Sigmoid colon (tissue), 7 donors: ENCODE data around the gene MIEF1. TPM values are rescaled to one million over a fixed set of nuclear protein-coding genes. Genes with fewer than 3 reads are reported as not detected.
A peak's percentile ranks its signal among the peaks of the same experiment; 100 is the strongest.

Experiments
- DNase-seq: peaks from one replicate; pipeline ENCODE4 v3.0.0-alpha.2; 2019
- H3K27ac ChIP-seq, 4 donors: fragments of 200-600 bp; sonication (generic); one replicate each; pipeline ENCODE4 v1.5.1; 2016 to 2019; ENCODE audit warnings: mild to moderate bottlenecking in 1 of 4
- H3K27me3 ChIP-seq, 3 donors: fragments of 200-600 bp; sonication (generic); one replicate each; pipeline ENCODE4 v1.5.1; 2019; ENCODE audit warnings: mild to moderate bottlenecking in 1 of 3
- H3K36me3 ChIP-seq, 4 donors: fragments of 200-600 bp; sonication (generic); one replicate each; pipeline ENCODE4 v1.5.1; 2016 to 2019
- H3K4me1 ChIP-seq, 4 donors: fragments of 200-600 bp; sonication (generic); one replicate each; pipeline ENCODE4 v1.5.1; 2017 to 2019
- H3K4me3 ChIP-seq, 4 donors: fragments of 200-600 bp; sonication (generic); one replicate each; pipeline ENCODE4 v1.5.1; 2017 to 2019; ENCODE audit warnings: mild to moderate bottlenecking in 2 of 4, moderate library complexity in 1 of 4
- H3K9me3 ChIP-seq, 4 donors: fragments of 200-600 bp in 3 of 4; sonication (generic) in 3 of 4; one replicate each; pipeline versions ENCODE4 v1.5.1 to v1.6.1; 2013 to 2019
- EP300 ChIP-seq, 4 donors: sonication (generic); formaldehyde crosslinking; IDR thresholded peaks; one replicate each; pipeline ENCODE4 v1.6.1; 2017; ENCODE audit warnings: antibody characterized with exemption in 4 of 4
- POLR2A ChIP-seq, 2 donors: fragments of 450-650 bp; IDR thresholded peaks; one replicate each; pipeline ENCODE4 v1.6.1; 2016; ENCODE audit warnings: antibody characterized with exemption in 2 of 2, mild to moderate bottlenecking in 2 of 2, moderate library complexity in 2 of 2
- POLR2AphosphoS5 ChIP-seq, 4 donors: sonication (generic); formaldehyde crosslinking; IDR thresholded peaks; one replicate each; pipeline ENCODE4 v1.6.1; 2017; ENCODE audit warnings: antibody characterized with exemption in 4 of 4
- WGBS, 2 donors: extraction: QIAGEN DNeasy Blood & Tissue Kit; methylation state at CpG; one replicate each; pipeline ENCODE4 v1.1.7; 2013; 5-methylcytosine and 5-hydroxymethylcytosine counted together
- intact Hi-C: fragments of 100-400 bp; cut with DNase I; formaldehyde crosslinking; loops from one replicate; pipeline ENCODE4 v1.15.1; 2023
- polyA plus RNA-seq, 3 donors: library from polyadenylated mRNA; stranded (reverse); fragments of 200-250 nt; gene quantifications; one replicate each; pipeline ENCODE4 v1.2.3, GENCODE V29; 2013
- total RNA-seq, 4 donors: library from RNA; depleted of rRNA; stranded (reverse); fragments of >200 nt; gene quantifications; one replicate each; pipeline ENCODE4 v1.1.0, GENCODE V29; 2016
- TF ChIP-seq, protein P1 (sequence below), 4 experiments: fragments of 450-650 bp in 3 of 4; fragments of 200-600 bp in 1 of 4; IDR thresholded peaks; one replicate each; pipeline ENCODE4 v1.5.1; 2016 to 2019; ENCODE audit warnings: antibody characterized with exemption in 4 of 4, mild to moderate bottlenecking in 3 of 4, moderate library complexity in 2 of 4
- donor health status: healthy with polysubstance abuse.
- donor health status: Bipolar disorder and iron deficiency.
- donor health status: healthy.

MIEF1 gene
- total and polyA plus RNA-seq, 7 donors: 9.0 to 25.4 (median 14.2) TPM

DNA sequence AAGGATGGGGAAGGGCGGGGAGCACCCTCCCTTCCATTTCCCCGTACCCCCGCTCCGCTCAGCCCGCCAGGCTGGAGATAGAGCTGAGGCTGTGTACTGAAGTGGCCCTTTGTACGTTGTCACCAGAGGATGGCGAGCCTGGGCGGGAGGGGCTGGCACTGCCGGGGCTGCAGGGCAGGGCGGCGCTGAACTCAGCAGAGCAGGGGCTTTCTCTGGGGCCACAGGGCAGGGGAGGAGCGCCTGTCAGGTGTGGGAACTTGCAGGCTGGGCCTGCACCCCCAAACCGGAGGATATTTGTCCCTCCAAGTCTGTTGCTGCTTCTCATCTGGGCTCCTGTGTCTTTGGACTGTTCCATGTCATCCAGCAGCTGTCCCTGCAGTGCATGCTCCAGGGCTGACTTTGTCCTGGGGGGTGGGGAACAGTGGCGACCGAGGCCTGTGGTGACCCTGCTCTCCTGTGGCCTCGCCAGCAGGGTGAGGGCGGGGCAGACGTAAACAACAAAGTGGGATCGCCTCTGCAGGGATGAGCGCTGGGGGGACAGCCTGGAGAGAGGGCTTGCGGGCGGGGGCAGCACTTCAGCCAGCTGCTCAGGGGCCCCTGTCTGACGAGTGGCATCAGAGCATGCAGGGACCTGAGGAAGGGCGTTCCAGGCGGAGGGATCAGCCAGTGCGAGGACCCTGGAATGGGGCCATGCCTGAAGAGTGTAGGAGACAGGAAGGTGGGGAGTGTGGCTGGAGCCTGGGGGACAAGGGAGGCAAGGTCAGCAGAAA is 32.2 kb upstream of the MIEF1 start:
- Histone ChIP-seq H3K4me1 (no peaks in the 10 kb centered on the region), H3K27ac (peak overlapping the region; percentile 5 to 67 (median 28)), H3K9me3 (no peaks in the 10 kb centered on the region), H3K36me3 (no peaks in the 10 kb centered on the region), H3K4me3 (no peak overlapping the region), H3K27me3 (no peaks in the 10 kb centered on the region)
- no peak for DNase-seq
- TF ChIP-seq, protein P1, sequence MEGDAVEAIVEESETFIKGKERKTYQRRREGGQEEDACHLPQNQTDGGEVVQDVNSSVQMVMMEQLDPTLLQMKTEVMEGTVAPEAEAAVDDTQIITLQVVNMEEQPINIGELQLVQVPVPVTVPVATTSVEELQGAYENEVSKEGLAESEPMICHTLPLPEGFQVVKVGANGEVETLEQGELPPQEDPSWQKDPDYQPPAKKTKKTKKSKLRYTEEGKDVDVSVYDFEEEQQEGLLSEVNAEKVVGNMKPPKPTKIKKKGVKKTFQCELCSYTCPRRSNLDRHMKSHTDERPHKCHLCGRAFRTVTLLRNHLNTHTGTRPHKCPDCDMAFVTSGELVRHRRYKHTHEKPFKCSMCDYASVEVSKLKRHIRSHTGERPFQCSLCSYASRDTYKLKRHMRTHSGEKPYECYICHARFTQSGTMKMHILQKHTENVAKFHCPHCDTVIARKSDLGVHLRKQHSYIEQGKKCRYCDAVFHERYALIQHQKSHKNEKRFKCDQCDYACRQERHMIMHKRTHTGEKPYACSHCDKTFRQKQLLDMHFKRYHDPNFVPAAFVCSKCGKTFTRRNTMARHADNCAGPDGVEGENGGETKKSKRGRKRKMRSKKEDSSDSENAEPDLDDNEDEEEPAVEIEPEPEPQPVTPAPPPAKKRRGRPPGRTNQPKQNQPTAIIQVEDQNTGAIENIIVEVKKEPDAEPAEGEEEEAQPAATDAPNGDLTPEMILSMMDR (IDR thresholded peaks at IDR 0.05): no peak
- no peak for TF ChIP-seq POLR2A (IDR thresholded peaks at IDR 0.05)
- no peak for TF ChIP-seq EP300 (IDR thresholded peaks at IDR 0.05)
- TF ChIP-seq POLR2AphosphoS5 (IDR thresholded peaks at IDR 0.05): no peak
- intact Hi-C loops: no loop called here
- WGBS, 2 donors: 27 to 67% methylated on average over 26 of the region's 26 CpGs

DNA sequence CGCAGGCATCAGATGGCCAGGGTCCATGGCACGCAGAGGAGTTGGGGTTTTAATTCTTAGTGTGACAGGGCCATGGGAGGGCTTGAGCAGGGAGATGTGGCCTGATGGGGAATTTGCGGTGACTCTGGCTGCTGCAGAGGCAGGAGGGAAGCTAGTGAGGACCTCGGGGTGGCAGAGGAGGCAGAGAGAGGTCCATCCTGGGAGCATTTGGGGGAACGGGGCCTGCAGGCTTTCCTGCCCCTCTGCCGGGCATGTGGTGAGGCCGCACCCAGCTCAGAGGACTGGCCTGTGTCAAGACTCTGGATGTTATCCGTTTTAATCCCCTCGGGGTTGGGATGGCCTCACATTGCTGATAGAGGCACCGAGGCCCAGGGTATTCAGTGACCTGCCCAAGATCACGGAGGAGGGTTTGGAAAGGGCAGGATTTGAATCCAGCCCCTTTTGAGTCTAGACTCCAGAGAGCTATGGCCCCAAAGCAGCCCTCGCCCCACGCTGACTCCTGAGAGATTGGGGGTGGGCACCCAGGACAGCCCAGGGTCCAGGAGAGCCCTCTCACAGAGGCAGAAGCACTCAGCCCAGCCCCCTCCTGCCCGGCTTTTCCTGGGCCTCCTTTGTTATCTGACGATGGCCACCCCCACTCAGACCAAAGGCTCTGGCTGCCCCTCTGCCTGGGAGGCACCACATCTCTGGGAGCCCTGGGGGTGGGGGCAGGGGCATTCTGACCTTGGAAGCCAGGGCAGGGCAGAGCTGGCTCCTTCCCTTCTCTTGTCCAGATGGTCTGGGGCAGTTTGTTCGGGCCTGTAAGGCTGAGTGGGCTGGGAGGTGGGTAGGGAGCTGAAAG is 31.4 kb upstream of the MIEF1 start:
- Histone ChIP-seq H3K4me3 (no peak overlapping the region), H3K4me1 (no peaks in the 10 kb centered on the region), H3K9me3 (no peaks in the 10 kb centered on the region), H3K36me3 (no peaks in the 10 kb centered on the region), H3K27me3 (no peaks in the 10 kb centered on the region), H3K27ac (peak overlapping the region; percentile 5 to 67 (median 28))
- no peak for DNase-seq
- WGBS, 2 donors: 77 to 81% methylated on average over 16 of the region's 16 CpGs
- intact Hi-C loops: no loop called here
- TF ChIP-seq, protein P1 (IDR thresholded peaks at IDR 0.05): no peak
- TF ChIP-seq POLR2AphosphoS5 (IDR thresholded peaks at IDR 0.05): no peak
- no peak for TF ChIP-seq EP300 (IDR thresholded peaks at IDR 0.05)
- TF ChIP-seq POLR2A (IDR thresholded peaks at IDR 0.05): no peak

DNA sequence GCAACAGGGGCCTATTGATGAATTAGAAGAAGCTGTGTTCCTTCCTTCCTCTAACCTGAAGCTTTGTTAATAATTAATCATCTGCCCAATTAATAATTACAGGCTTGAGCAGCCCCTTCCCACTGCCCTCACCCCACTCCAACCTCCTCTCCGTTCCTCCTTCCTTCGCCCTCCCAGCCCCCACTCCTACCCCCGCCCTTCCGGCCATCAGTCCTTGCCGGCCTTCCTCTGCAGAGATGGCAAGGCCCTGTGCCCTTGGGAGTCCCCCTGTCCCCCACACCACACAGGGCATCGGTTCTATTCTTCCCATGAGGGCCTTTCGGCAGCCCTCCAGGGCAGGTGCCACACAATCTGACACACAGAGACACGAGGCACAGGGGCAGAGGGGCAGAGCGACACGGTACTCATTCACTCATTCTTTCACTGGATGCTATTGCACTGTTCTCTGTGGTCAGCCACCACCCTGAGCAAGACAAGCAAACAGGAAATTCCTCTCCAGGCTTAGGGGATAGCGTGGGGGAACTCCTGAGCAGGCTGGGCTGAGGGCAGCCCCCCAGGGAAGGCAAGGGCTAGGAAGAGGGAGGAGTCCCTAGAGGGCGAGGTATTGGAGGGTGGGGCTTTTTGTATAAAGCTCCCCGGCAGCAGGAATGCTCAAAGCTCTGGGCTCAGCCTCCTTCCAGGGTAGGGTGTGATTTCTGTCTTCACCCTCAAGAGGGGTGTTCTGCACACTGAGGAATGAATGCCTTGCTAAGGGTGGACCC is 30.5 kb upstream of the MIEF1 start:
- Histone ChIP-seq H3K27me3 (no peaks in the 10 kb centered on the region), H3K36me3 (no peaks in the 10 kb centered on the region), H3K4me1 (no peaks in the 10 kb centered on the region), H3K9me3 (no peaks in the 10 kb centered on the region), H3K27ac (peak overlapping the region; percentile 14 to 67 (median 26)), H3K4me3 (no peak overlapping the region)
- DNase-seq: no peak
- intact Hi-C loops: no loop called here
- no peak for TF ChIP-seq EP300 (IDR thresholded peaks at IDR 0.05)
- TF ChIP-seq POLR2A (IDR thresholded peaks at IDR 0.05): no peak
- TF ChIP-seq, protein P1 (IDR thresholded peaks at IDR 0.05): no peak
- TF ChIP-seq POLR2AphosphoS5 (IDR thresholded peaks at IDR 0.05): no peak
- WGBS, 2 donors: 34 to 36% methylated on average over 13 of the region's 13 CpGs

DNA sequence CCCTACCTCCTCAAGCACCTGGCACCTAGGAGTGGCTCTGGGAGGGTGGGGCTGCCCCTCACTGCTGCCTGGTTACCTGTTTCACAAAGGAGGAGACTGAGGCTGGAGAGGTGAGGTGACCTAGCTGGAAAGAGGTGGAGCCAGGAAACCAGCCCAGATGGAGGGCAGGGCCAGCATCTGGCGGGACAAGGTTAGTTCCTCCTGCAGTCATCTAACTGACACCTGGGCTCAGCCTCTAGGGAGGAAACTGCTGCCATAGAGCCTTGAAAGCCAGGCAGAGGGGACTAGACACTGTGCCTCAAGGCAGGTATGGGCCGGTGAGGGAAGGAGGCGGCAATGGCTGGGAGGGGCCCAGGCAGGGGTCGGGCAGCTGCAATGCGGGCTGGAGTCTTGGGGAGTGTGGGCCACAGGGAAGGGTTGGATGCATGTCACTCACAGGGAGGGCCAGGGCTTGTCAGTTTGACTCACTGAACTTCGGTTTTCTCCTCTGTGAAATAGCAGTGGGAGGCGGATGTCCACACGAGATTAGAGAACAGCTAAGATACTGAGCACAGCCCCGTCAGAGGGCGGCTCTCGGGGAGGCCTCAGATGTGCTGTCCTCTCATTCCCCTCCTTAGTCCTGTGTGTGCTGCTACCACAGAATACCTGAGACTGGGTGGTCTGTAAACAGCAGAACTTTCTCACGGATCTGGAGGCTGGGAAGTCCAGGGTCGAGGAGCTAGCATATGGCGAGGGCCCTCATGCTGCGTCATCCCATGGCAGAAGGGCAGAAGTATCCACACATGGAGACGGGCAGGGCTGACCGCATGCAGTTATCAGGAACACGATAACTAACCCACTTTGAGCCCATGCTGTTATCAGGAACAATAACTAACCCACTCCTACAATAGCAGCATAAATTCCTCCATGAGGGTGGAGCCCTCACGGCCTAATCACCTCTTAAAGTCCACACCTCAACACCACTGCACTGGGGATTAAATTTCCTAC is 29.2 kb upstream of the MIEF1 start:
- no peaks in the 10 kb centered on the region for H3K9me3 ChIP-seq
- H3K27me3 ChIP-seq: no peaks in the 10 kb centered on the region
- no peak for DNase-seq
- H3K4me3 ChIP-seq: no peak overlapping the region
- TF ChIP-seq EP300 (IDR thresholded peaks at IDR 0.05) (no peak), POLR2A (IDR thresholded peaks at IDR 0.05) (peak in 1 of 2 donors; percentile 56), POLR2AphosphoS5 (IDR thresholded peaks at IDR 0.05) (no peak)
- TF ChIP-seq, protein P1 (IDR thresholded peaks at IDR 0.05): no peak
- H3K27ac ChIP-seq: peak overlapping the region in 1 of 4 donors; percentile 67
- intact Hi-C loops: no loop called here
- no peaks in the 10 kb centered on the region for H3K4me1 ChIP-seq
- WGBS, 2 donors: 19 to 64% methylated on average over 19 of the region's 19 CpGs
- H3K36me3 ChIP-seq: no peaks in the 10 kb centered on the region
